HepG2 (cell line): ENCODE measurements around the gene NELL2. TPM values are rescaled to one million over a fixed set of nuclear protein-coding genes. Genes with fewer than 3 reads are reported as not detected.

Experiments used
- ATAC-seq: fragments of 200-7000 bp; cut with Tn5 transposase; 3 replicates; pipeline ENCODE4 v1.9.1; 2020; ENCODE audit warnings: mild to moderate bottlenecking, moderate library complexity
- BruUV-seq: library from RNA; stranded (reverse); fragments of 400-500 nt; replicated peaks from 2 replicates; lab custom pipeline; 2021; lab: Mats Ljungman, UMichigan
- CTCF ChIA-PET: fragments of 300-600 bp; formaldehyde crosslinking; extraction: SDS; loops from one replicate; lab custom pipeline; 2021; ENCODE audit warnings: low total read pairs, inconsistent platforms, low intra/inter-chr PET ratio; lab: Yijun Ruan, JAX
- POLR2A ChIA-PET: fragments of 350-600 bp; sonication (Branson Sonifier 250); formaldehyde crosslinking; loops from one replicate; lab custom pipeline; 2020; ENCODE audit warnings: antibody characterized with exemption, inconsistent platforms; lab: Yijun Ruan, JAX
- DNase-seq: peaks from one replicate; pipeline ENCODE4 v3.0.0-alpha.2; 2015; ENCODE audit warnings: low spot score
- FAIRE-seq: peaks from 3 replicates; lab custom pipeline; 2011; peaks lifted over from hg19 to GRCh38; lab: Jason Lieb, UNC
- H2AFZ ChIP-seq: one replicate; pipeline ENCODE4 v1.6.1; 2011; ENCODE audit warnings: low read length, inconsistent platforms
- H3K27ac ChIP-seq: fragments of 300-600 bp; 3 replicates; pipeline ENCODE4 v1.8.0; 2011; ENCODE audit warnings: mixed run types, mild to moderate bottlenecking, mixed read lengths, low read length, inconsistent platforms; ENCODE audit not compliant: insufficient read depth; ENCODE audit errors: extremely low read length
- H3K27me3 ChIP-seq, 2 experiments: fragments of 200-600 bp in 1 of 2; 2 replicates in 1 of 2; 3 replicates in 1 of 2; pipeline versions ENCODE4 v1.6.0 to v1.8.0; 2011; ENCODE audit warnings: low read length in 2 of 2, mild to moderate bottlenecking in 2 of 2, moderate library complexity in 2 of 2, inconsistent platforms in 1 of 2; ENCODE audit not compliant: insufficient read depth in 2 of 2, control insufficient read depth in 1 of 2
- H3K36me3 ChIP-seq, 2 experiments: fragments of 200-600 bp in 1 of 2; replicated peaks in 1 of 2; 2 replicates in 1 of 2; 3 replicates in 1 of 2; pipeline versions ENCODE4 v1.5.1 to v1.8.0; 2011; ENCODE audit warnings: low read length in 2 of 2, inconsistent platforms in 1 of 2; ENCODE audit not compliant: insufficient read depth in 2 of 2, control insufficient read depth in 1 of 2
- H3K4me1 ChIP-seq: 2 replicates; pipeline ENCODE4 v1.5.1; 2012; ENCODE audit warnings: low read length, inconsistent platforms; ENCODE audit not compliant: insufficient read depth
- H3K4me2 ChIP-seq: 2 replicates; pipeline ENCODE4 v1.6.0; 2011; ENCODE audit warnings: low read depth, low read length, inconsistent platforms
- H3K4me3 ChIP-seq, 3 experiments: fragments of 200-600 bp in 1 of 3; sonication (generic), shearing (Covaris generic) in 1 of 3; replicated peaks in 1 of 3; 2 replicates each; pipeline ENCODE4 v1.5.1; 2011 to 2016; ENCODE audit warnings: low read length in 3 of 3, inconsistent platforms in 2 of 3, low read depth in 2 of 3, mild to moderate bottlenecking in 2 of 3, control low read depth in 1 of 3, mixed read lengths in 1 of 3; ENCODE audit not compliant: insufficient read depth in 1 of 3
- H3K79me2 ChIP-seq: one replicate; pipeline ENCODE4 v1.6.1; 2011; ENCODE audit warnings: low read length, inconsistent platforms; ENCODE audit not compliant: insufficient read depth
- H3K9ac ChIP-seq: 2 replicates; pipeline ENCODE4 v1.6.0; 2011; ENCODE audit warnings: mild to moderate bottlenecking, low read depth, low read length, inconsistent platforms; ENCODE audit not compliant: insufficient read depth
- H3K9me3 ChIP-seq: 2 replicates; pipeline ENCODE4 v1.5.1; 2012; ENCODE audit warnings: mild to moderate bottlenecking, low read length
- H4K20me1 ChIP-seq: 2 replicates; pipeline ENCODE4 v1.6.0; 2011; ENCODE audit warnings: inconsistent platforms, mild to moderate bottlenecking, low read length, moderate library complexity; ENCODE audit not compliant: insufficient read depth
- ATF1 ChIP-seq: IDR thresholded peaks from 2 replicates; pipeline ENCODE4 v1.6.1; 2016; ENCODE audit warnings: mild to moderate bottlenecking, control low read depth
- ELF1 ChIP-seq: sonication (generic); formaldehyde crosslinking; IDR thresholded peaks from 2 replicates; pipeline ENCODE4 v1.4.0; 2020; ENCODE audit warnings: missing genetic modification reagents
- HNF4A ChIP-seq: sonication (generic); formaldehyde crosslinking; IDR thresholded peaks from 2 replicates; pipeline ENCODE4 v1.4.0; 2020; ENCODE audit warnings: missing genetic modification reagents
- ZNF138 ChIP-seq: sonication (generic); formaldehyde crosslinking; IDR thresholded peaks from 2 replicates; pipeline ENCODE4 v1.5.0; 2020; ENCODE audit warnings: mild to moderate bottlenecking, low read depth, missing genetic modification reagents
- ZNF720 ChIP-seq: sonication (generic); formaldehyde crosslinking; IDR thresholded peaks from 2 replicates; pipeline ENCODE4 v1.4.0; 2020; ENCODE audit warnings: missing genetic modification reagents
- ZNF781 ChIP-seq: sonication (generic); formaldehyde crosslinking; IDR thresholded peaks from 2 replicates; pipeline ENCODE4 v1.5.1; 2020; ENCODE audit warnings: borderline replicate concordance, mild to moderate bottlenecking, missing genetic modification reagents; ENCODE audit errors: not compliant biosample characterization
- WGBS: methylation state at CpG from one replicate; pipeline ENCODE4 v1.1.6; 2017; ENCODE audit warnings: low lambda C conversion rate; 5-methylcytosine and 5-hydroxymethylcytosine counted together
- in situ Hi-C: cut with HindIII; loops from 2 replicates; pipeline ENCODE4 v1.10.0; 2017; ENCODE audit warnings: low pct_unique_long_range_greater_than_20kb; ENCODE audit not compliant: extremely low pct_ligation_motif_present
- intact Hi-C: fragments of 100-400 bp; cut with micrococcal nuclease; formaldehyde crosslinking; loops from one replicate; pipeline ENCODE4 v1.10.0; 2022; ENCODE audit not compliant: unreplicated experiment
- polyA plus RNA-seq, 8 experiments: library from polyadenylated mRNA; depleted of rRNA in 3 of 8; stranded (reverse) in 7 of 8; unstranded in 1 of 8; fragments of >200 nt; fragmentation: Illumina TruSeq in 4 of 8; extraction: Trizol in 4 of 8; gene quantifications; 2 replicates each; pipeline versions ENCODE4 v1.2.1 to v1.2.3, GENCODE V29; 2011 to 2016; ENCODE audit warnings: low read depth in 4 of 8, missing spikeins in 1 of 8, mixed read lengths in 1 of 8; ENCODE audit not compliant: insufficient read depth in 1 of 8
- total RNA-seq, 5 experiments: library from RNA; depleted of rRNA; stranded (reverse); fragments of >200 nt; fragmentation: Illumina TruSeq; extraction: Trizol; gene quantifications; 2 replicates each; pipeline ENCODE4 v1.2.3, GENCODE V29; 2016; ENCODE audit warnings: low read depth in 1 of 5
- TF ChIP-seq, protein P1 (sequence below): sonication (generic); formaldehyde crosslinking; IDR thresholded peaks from 2 replicates; pipeline ENCODE4 v1.9.0; 2021; ENCODE audit warnings: missing genetic modification reagents, mild to moderate bottlenecking, borderline replicate concordance
- TF ChIP-seq, protein P2 (sequence below): sonication (generic); formaldehyde crosslinking; IDR thresholded peaks from 2 replicates; pipeline ENCODE4 v1.8.1; 2023; ENCODE audit warnings: mild to moderate bottlenecking, missing genetic modification reagents
- TF ChIP-seq, protein P3 (sequence below): sonication (generic); formaldehyde crosslinking; IDR thresholded peaks from 2 replicates; pipeline ENCODE4 v1.4.0; 2020; ENCODE audit warnings: missing genetic modification reagents
- TF ChIP-seq, protein P4 (sequence below): sonication (generic); formaldehyde crosslinking; IDR thresholded peaks from 2 replicates; pipeline ENCODE4 v1.4.0; 2020; ENCODE audit warnings: low read depth, missing genetic modification reagents

Gene NELL2
- total and polyA plus RNA-seq, 2 of the 13 experiments (the other 11 are each of a cell fraction or from before 2014, with no cell fraction given): 0.11 TPM; not detected in 1

GRCh38 chr12:44654646-44655639 lies 221.2 kb downstream of the NELL2 start:
- no peaks in the 10 kb centered on the region for H3K79me2 ChIP-seq
- ChIA-PET CTCF (no interaction called here), POLR2A (no interaction called here)
- no peaks in the 10 kb centered on the region for H3K4me1 ChIP-seq
- TF ChIP-seq, protein P1, sequence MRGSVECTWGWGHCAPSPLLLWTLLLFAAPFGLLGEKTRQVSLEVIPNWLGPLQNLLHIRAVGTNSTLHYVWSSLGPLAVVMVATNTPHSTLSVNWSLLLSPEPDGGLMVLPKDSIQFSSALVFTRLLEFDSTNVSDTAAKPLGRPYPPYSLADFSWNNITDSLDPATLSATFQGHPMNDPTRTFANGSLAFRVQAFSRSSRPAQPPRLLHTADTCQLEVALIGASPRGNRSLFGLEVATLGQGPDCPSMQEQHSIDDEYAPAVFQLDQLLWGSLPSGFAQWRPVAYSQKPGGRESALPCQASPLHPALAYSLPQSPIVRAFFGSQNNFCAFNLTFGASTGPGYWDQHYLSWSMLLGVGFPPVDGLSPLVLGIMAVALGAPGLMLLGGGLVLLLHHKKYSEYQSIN (CRISPR knock-in tag): no peak
- TF ChIP-seq ZNF720 (CRISPR knock-in tag): no peak
- TF ChIP-seq ATF1 (CRISPR knock-in tag): no peak
- TF ChIP-seq, protein P2, sequence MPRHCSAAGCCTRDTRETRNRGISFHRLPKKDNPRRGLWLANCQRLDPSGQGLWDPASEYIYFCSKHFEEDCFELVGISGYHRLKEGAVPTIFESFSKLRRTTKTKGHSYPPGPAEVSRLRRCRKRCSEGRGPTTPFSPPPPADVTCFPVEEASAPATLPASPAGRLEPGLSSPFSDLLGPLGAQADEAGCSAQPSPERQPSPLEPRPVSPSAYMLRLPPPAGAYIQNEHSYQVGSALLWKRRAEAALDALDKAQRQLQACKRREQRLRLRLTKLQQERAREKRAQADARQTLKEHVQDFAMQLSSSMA (CRISPR knock-in tag): no peak
- TF ChIP-seq, protein P3, sequence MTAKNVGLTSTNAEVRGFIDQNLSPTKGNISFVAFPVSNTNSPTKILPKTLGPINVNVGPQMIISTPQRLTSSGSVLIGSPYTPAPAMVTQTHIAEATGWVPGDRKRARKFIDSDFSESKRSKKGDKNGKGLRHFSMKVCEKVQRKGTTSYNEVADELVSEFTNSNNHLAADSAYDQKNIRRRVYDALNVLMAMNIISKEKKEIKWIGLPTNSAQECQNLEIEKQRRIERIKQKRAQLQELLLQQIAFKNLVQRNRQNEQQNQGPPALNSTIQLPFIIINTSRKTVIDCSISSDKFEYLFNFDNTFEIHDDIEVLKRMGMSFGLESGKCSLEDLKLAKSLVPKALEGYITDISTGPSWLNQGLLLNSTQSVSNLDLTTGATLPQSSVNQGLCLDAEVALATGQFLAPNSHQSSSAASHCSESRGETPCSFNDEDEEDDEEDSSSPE (CRISPR knock-in tag): no peak
- TF ChIP-seq ZNF138 (CRISPR knock-in tag): no peak
- TF ChIP-seq, protein P4, sequence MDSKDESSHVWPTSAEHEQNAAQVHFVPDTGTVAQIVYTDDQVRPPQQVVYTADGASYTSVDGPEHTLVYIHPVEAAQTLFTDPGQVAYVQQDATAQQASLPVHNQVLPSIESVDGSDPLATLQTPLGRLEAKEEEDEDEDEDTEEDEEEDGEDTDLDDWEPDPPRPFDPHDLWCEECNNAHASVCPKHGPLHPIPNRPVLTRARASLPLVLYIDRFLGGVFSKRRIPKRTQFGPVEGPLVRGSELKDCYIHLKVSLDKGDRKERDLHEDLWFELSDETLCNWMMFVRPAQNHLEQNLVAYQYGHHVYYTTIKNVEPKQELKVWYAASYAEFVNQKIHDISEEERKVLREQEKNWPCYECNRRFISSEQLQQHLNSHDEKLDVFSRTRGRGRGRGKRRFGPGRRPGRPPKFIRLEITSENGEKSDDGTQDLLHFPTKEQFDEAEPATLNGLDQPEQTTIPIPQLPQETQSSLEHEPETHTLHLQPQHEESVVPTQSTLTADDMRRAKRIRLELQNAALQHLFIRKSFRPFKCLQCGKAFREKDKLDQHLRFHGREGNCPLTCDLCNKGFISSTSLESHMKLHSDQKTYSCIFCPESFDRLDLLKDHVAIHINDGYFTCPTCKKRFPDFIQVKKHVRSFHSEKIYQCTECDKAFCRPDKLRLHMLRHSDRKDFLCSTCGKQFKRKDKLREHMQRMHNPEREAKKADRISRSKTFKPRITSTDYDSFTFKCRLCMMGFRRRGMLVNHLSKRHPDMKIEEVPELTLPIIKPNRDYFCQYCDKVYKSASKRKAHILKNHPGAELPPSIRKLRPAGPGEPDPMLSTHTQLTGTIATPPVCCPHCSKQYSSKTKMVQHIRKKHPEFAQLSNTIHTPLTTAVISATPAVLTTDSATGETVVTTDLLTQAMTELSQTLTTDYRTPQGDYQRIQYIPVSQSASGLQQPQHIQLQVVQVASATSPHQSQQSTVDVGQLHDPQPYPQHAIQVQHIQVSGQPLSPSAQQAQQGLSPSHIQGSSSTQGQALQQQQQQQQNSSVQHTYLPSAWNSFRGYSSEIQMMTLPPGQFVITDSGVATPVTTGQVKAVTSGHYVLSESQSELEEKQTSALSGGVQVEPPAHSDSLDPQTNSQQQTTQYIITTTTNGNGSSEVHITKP (CRISPR knock-in tag): no peak
- no peak for TF ChIP-seq ZNF781 (CRISPR knock-in tag)
- no peak for TF ChIP-seq HNF4A (CRISPR knock-in tag)
- TF ChIP-seq ELF1: no peak
- DNase-seq (no peak), ATAC-seq (no peak), FAIRE-seq (no peak)
- H2AFZ ChIP-seq: no peak overlapping the region
- in situ Hi-C loops: no loop called here
- H3K36me3 ChIP-seq: no peaks in the 10 kb centered on the region
- H4K20me1 ChIP-seq: no peaks in the 10 kb centered on the region
- H3K4me2 ChIP-seq: no peak overlapping the region
- H3K9me3 ChIP-seq: no peaks in the 10 kb centered on the region
- no peak overlapping the region for H3K4me3 ChIP-seq
- 19% methylated on average over 11 of the region's 12 CpGs for WGBS
- intact Hi-C loops: no loop called here
- BruUV-seq: no TSS peak
- no peak overlapping the region for H3K9ac ChIP-seq
- H3K27me3 ChIP-seq: no peaks in the 10 kb centered on the region
- H3K27ac ChIP-seq: no peak overlapping the region
